ENCODE data around the gene CFAP97D1. TPM values are rescaled to one million over a fixed set of nuclear protein-coding genes. Genes with fewer than 3 reads are reported as not detected.

CFAP97D1 gene
- total RNA-seq, 4 donors from 2014 or later: 0.13 TPM; not detected in 3

DNA sequence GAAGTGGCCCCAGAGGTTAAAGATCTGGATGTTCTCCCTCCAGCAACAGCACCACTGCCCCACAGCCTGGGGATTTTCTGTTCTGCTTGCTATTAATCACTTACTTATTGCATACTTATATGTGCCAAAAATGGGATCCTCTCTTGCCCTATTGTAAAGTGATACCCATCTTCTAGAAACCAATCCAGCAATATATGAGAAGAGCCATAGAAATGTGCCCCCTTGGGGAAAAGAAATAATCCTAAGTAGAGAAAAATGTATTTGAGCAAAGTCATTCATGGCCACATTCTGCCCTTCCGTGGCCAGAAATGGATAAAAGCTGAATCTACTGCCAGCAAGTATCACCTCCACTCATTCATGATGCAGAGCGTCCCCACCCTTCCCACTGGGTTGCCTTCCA lies 42.5 kb upstream of the CFAP97D1 start:
- Histone ChIP-seq H3K27me3 (peaks cover 0 to under 1% (median 0%) of the 10 kb centered on the region in 4 donors), H3K4me1 (no peaks in the 10 kb centered on the region), H3K36me3 (no peaks in the 10 kb centered on the region), H3K27ac (no peak overlapping the region), H3K9me3 (no peaks in the 10 kb centered on the region), H3K4me3 (no peak overlapping the region)
- DNase-seq: no peak
- intact Hi-C loops (cut with DNase I): no loop called here
- no peak for TF ChIP-seq POLR2A (IDR thresholded peaks at IDR 0.05)
- TF ChIP-seq, protein P1, sequence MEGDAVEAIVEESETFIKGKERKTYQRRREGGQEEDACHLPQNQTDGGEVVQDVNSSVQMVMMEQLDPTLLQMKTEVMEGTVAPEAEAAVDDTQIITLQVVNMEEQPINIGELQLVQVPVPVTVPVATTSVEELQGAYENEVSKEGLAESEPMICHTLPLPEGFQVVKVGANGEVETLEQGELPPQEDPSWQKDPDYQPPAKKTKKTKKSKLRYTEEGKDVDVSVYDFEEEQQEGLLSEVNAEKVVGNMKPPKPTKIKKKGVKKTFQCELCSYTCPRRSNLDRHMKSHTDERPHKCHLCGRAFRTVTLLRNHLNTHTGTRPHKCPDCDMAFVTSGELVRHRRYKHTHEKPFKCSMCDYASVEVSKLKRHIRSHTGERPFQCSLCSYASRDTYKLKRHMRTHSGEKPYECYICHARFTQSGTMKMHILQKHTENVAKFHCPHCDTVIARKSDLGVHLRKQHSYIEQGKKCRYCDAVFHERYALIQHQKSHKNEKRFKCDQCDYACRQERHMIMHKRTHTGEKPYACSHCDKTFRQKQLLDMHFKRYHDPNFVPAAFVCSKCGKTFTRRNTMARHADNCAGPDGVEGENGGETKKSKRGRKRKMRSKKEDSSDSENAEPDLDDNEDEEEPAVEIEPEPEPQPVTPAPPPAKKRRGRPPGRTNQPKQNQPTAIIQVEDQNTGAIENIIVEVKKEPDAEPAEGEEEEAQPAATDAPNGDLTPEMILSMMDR (IDR thresholded peaks at IDR 0.05): no peak
- WGBS, 2 donors: 74 to 81% methylated on average over 2 of the region's 2 CpGs

DNA sequence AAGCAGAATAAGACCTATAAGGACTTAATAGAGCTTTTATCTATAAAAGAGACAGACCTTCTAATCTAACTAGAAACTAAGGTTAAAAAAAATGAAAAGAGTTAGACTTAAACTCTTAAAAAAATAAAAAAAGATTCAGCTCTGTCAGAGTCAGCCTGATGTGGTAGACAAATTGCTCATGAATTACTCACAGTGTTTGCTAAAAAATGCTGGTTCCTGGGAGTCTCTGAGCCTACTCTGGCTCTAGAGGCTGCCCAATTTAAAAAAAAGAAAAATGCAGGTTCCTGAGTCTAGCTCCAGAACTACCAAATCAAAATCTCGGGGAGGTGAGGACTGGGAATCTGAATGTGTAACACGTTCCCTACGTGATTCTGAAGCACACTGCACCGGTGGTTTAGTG lies 39.7 kb upstream of the CFAP97D1 start:
- H3K27me3 ChIP-seq: peaks cover 0 to 26% (median 0%) of the 10 kb centered on the region in 4 donors
- DNase-seq: no peak
- WGBS, 2 donors: 93 to 94% methylated on average over 3 to 4 of the region's 4 CpGs
- H3K27ac ChIP-seq: no peak overlapping the region
- no peaks in the 10 kb centered on the region for H3K4me1 ChIP-seq
- TF ChIP-seq POLR2A (IDR thresholded peaks at IDR 0.05): no peak
- TF ChIP-seq, protein P1 (IDR thresholded peaks at IDR 0.05): no peak
- H3K9me3 ChIP-seq: no peaks in the 10 kb centered on the region
- intact Hi-C loops (cut with DNase I): no loop called here
- H3K36me3 ChIP-seq: no peaks in the 10 kb centered on the region
- H3K4me3 ChIP-seq: no peak overlapping the region

DNA sequence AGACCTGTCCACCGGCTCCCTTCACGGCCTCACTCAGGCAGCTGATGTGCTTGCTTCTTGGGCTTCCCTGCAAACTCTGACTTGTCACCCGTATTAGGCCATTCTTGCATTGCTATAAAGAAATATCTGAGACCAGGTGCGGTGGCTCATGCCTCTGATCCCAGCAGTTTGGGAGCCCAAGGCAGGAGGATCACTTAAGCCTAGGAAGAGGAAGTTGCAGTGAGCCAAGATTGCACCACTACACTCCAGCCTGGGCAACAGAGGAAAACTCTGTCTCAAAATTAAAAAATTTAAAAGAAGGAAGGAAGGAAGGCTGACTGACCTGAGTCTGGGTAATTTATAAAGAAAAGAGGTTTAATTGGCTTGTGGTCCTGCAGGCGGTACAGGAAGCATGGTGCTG lies 38.6 kb upstream of the CFAP97D1 start:
- Histone ChIP-seq H3K27ac (no peak overlapping the region), H3K9me3 (no peaks in the 10 kb centered on the region), H3K36me3 (no peaks in the 10 kb centered on the region), H3K4me3 (no peak overlapping the region), H3K4me1 (no peaks in the 10 kb centered on the region), H3K27me3 (peaks cover 0 to 34% (median 0%) of the 10 kb centered on the region in 4 donors)
- intact Hi-C loops (cut with DNase I): no loop called here
- 73 to 84% methylated on average over 2 of the region's 5 CpGs for WGBS, 2 donors
- no peak for DNase-seq
- TF ChIP-seq, protein P1 (IDR thresholded peaks at IDR 0.05): no peak
- no peak for TF ChIP-seq POLR2A (IDR thresholded peaks at IDR 0.05)

DNA sequence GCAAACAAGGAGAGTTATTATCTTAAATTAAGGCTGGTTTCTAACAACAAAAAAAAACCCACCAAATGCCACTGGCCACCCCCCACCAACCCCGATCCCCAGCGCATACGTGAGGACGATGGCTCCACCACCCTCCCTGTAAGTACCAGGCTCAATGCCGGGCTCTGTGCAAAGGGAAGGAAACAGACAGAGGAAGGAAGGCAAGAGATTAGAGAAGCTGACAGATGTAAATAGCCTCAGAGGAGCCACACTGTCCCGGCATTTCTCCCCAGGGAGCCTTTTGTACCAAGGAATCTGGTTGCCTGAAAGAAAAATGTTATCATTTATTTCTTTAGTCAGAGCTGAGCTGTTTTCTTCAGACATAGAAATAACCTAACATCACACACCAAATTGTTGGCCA lies 34.7 kb upstream of the CFAP97D1 start:
- Histone ChIP-seq H3K4me3 (no peak overlapping the region), H3K36me3 (no peaks in the 10 kb centered on the region), H3K4me1 (peaks cover 3 to 12% (median 6%) of the 10 kb centered on the region in 3 donors), H3K9me3 (no peaks in the 10 kb centered on the region), H3K27me3 (peaks cover 0 to 36% (median 0%) of the 10 kb centered on the region in 4 donors), H3K27ac (no peak overlapping the region)
- intact Hi-C loops (cut with DNase I): no loop called here
- TF ChIP-seq, protein P1 (IDR thresholded peaks at IDR 0.05): no peak
- no peak for TF ChIP-seq POLR2A (IDR thresholded peaks at IDR 0.05)
- no peak for DNase-seq
- WGBS, 2 donors: 47 to 53% methylated on average over 6 of the region's 6 CpGs

DNA sequence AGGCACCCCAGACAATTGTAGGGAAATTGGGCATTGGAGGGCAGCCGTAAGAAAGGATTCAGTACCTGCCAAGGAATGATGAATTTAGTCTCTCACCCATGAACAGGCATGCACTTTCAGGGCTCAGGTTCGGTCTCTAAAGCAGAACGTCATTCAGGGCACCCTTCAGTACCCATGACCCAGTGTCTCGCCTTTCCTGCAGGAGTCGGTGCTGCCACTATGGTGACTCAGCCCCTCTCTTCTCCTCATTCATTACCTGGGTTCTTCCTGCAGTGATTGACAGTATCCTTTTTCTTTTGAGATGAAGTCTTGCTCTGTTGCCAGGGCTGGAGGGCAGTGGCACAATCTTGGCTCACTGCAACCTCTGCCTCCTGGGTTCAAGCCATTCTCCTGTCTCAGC lies 30.1 kb upstream of the CFAP97D1 start:
- no peak overlapping the region for H3K4me3 ChIP-seq
- H3K27ac ChIP-seq: no peak overlapping the region
- no peak for DNase-seq
- peaks cover 6 to 16% (median 8%) of the 10 kb centered on the region in 3 donors for H3K4me1 ChIP-seq
- H3K27me3 ChIP-seq: peaks cover 0 to 39% (median 4%) of the 10 kb centered on the region in 4 donors
- TF ChIP-seq POLR2A (IDR thresholded peaks at IDR 0.05): no peak
- TF ChIP-seq, protein P1 (IDR thresholded peaks at IDR 0.05): no peak
- WGBS, 2 donors: 28 to 35% methylated on average over 5 of the region's 5 CpGs
- no peaks in the 10 kb centered on the region for H3K36me3 ChIP-seq
- intact Hi-C loops (cut with DNase I): no loop called here
- no peaks in the 10 kb centered on the region for H3K9me3 ChIP-seq
